Right atrium auricular region (tissue), 2 donors: ENCODE data around the gene NDUFS6. TPM values are rescaled to one million over a fixed set of nuclear protein-coding genes. Genes with fewer than 3 reads are reported as not detected.

Source experiments
- DNase-seq: peaks from one replicate; pipeline ENCODE4 v3.0.0-alpha.2; 2019; ENCODE audit warnings: low spot score
- H3K27ac ChIP-seq, 2 donors: fragments of 200-600 bp; sonication (generic); 1 replicate in 1 of 2; 2 replicates in 1 of 2; pipeline ENCODE4 v1.5.1; 2016 to 2019
- H3K27me3 ChIP-seq, 2 donors: fragments of 200-600 bp; sonication (generic); one replicate each; pipeline versions ENCODE4 v1.5.1 to v1.6.0; 2017 to 2019
- H3K36me3 ChIP-seq: fragments of 200-600 bp; sonication (generic); one replicate; pipeline ENCODE4 v1.5.1; 2016
- H3K4me1 ChIP-seq, 2 donors: fragments of 200-600 bp; sonication (generic); one replicate each; pipeline versions ENCODE4 v1.5.1 to v1.6.0; 2017 to 2019
- H3K4me3 ChIP-seq, 2 donors: fragments of 200-600 bp; sonication (generic); 1 replicate in 1 of 2; 2 replicates in 1 of 2; pipeline ENCODE4 v1.5.1; 2017 to 2019; ENCODE audit warnings: mild to moderate bottlenecking in 1 of 2, moderate library complexity in 1 of 2
- H3K9me3 ChIP-seq, 2 donors: fragments of 200-600 bp; sonication (generic); one replicate each; pipeline ENCODE4 v1.5.1; 2019
- CTCF ChIP-seq, 2 donors: fragments of 200-600 bp; sonication (generic); IDR thresholded peaks; one replicate each; pipeline ENCODE4 v1.5.1; 2019; ENCODE audit warnings: antibody characterized with exemption in 2 of 2
- total RNA-seq, 2 donors: library from RNA; depleted of rRNA; stranded (reverse); fragments of >200 nt; gene quantifications; one replicate each; pipeline ENCODE4 v1.1.0, GENCODE V29; 2016

NDUFS6 gene
- total RNA-seq, 2 donors from 2014 or later: 130 to 135 TPM

GRCh38 chr5:1832511-1833250 lies 31.5 kb downstream of the NDUFS6 start:
- no peak for DNase-seq
- no peak for TF ChIP-seq CTCF (IDR thresholded peaks at IDR 0.05)
- H3K36me3 ChIP-seq: peaks cover 6% of the 10 kb centered on the region
- H3K4me3 ChIP-seq: no peak overlapping the region
- peaks cover 0 to 6% of the 10 kb centered on the region in 2 donors for H3K4me1 ChIP-seq
- no peak overlapping the region for H3K27ac ChIP-seq
- H3K9me3 ChIP-seq: no peaks in the 10 kb centered on the region
- H3K27me3 ChIP-seq: no peaks in the 10 kb centered on the region

GRCh38 chr5:1833264-1834021 lies 32.2 kb downstream of the NDUFS6 start:
- no peak for TF ChIP-seq CTCF (IDR thresholded peaks at IDR 0.05)
- no peak for DNase-seq
- Histone ChIP-seq H3K9me3 (no peaks in the 10 kb centered on the region), H3K27me3 (no peaks in the 10 kb centered on the region), H3K27ac (no peak overlapping the region), H3K4me1 (peaks cover 0 to 6% of the 10 kb centered on the region in 2 donors), H3K4me3 (no peak overlapping the region), H3K36me3 (peaks cover 6% of the 10 kb centered on the region)

DNA sequence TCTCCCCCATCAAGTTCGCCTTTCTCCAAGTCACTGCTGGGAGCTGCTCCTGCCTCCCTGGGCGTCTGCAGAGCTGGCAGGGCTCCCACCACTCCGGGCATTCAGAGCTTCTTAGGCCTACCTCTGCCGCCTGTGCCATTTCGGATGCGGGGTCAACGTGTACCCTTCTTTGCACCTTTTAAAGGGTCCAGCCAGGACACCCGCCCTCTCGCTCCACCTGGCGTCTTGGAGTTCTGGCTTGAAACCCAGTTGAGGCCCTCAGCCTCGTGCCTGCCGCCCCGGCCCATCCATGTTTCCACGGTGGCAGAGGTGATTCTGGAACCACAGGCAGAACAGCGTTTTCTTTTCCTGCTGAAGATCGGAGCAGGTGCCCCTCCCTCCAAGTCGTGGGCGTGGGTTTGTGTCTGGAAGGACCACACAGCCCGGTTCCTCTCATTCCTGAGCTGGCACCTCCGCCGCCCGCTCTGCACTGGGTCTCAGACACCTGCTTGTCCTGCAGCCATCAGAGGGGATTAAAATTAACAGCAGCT lies 32.9 kb downstream of the NDUFS6 start:
- DNase-seq: no peak
- H3K4me3 ChIP-seq: no peak overlapping the region
- H3K27ac ChIP-seq: no peak overlapping the region
- no peak for TF ChIP-seq CTCF (IDR thresholded peaks at IDR 0.05)
- peaks cover 6% of the 10 kb centered on the region for H3K36me3 ChIP-seq
- H3K27me3 ChIP-seq: no peaks in the 10 kb centered on the region
- H3K4me1 ChIP-seq: peaks cover 0 to 6% of the 10 kb centered on the region in 2 donors
- H3K9me3 ChIP-seq: no peaks in the 10 kb centered on the region

- no peak overlapping the region for H3K4me3 ChIP-seq
- peaks cover 0 to 6% of the 10 kb centered on the region in 2 donors for H3K4me1 ChIP-seq
- no peak for TF ChIP-seq CTCF (IDR thresholded peaks at IDR 0.05)
- H3K27me3 ChIP-seq: no peaks in the 10 kb centered on the region
- H3K36me3 ChIP-seq: peaks cover 2% of the 10 kb centered on the region
- no peak overlapping the region for H3K27ac ChIP-seq
- H3K9me3 ChIP-seq: no peaks in the 10 kb centered on the region
- DNase-seq: no peak
Observed at GRCh38 chr5:1834721-1835429, 33.7 kb downstream of the NDUFS6 start.

GRCh38 chr5:1835431-1835830 lies 34.2 kb downstream of the NDUFS6 start:
- Histone ChIP-seq H3K4me1 (peaks cover 0 to 6% of the 10 kb centered on the region in 2 donors), H3K27ac (no peak overlapping the region), H3K27me3 (no peaks in the 10 kb centered on the region), H3K36me3 (no peaks in the 10 kb centered on the region), H3K4me3 (no peak overlapping the region), H3K9me3 (no peaks in the 10 kb centered on the region)
- TF ChIP-seq CTCF (IDR thresholded peaks at IDR 0.05): no peak
- DNase-seq: no peak
